Type B pancreatic cell (in vitro differentiated cells): ENCODE results near the gene FUBP3. TPM values are rescaled to one million over a fixed set of nuclear protein-coding genes. Genes with fewer than 3 reads are reported as not detected.

Experiments
- DNase-seq: peaks from one replicate; pipeline ENCODE4 v3.0.0; 2021; ENCODE audit warnings: mixed read lengths; ENCODE audit not compliant: unreplicated experiment; ENCODE audit errors: extremely low spot score
- H3K27ac Mint-ChIP-seq: 2 replicates; pipeline ENCODE4 v1.8.0; 2021; ENCODE audit warnings: mild to moderate bottlenecking, mixed read lengths
- H3K27me3 Mint-ChIP-seq: 2 replicates; pipeline ENCODE4 v1.8.0; 2021; ENCODE audit warnings: mixed read lengths
- H3K36me3 Mint-ChIP-seq: 2 replicates; pipeline ENCODE4 v1.8.0; 2021; ENCODE audit warnings: mixed read lengths
- H3K4me1 Mint-ChIP-seq: one replicate; pipeline ENCODE4 v1.8.0; 2021; ENCODE audit warnings: mixed read lengths; ENCODE audit not compliant: unreplicated experiment
- H3K4me3 Mint-ChIP-seq: 2 replicates; pipeline ENCODE4 v1.8.0; 2021; ENCODE audit warnings: mild to moderate bottlenecking, mixed read lengths
- H3K9me3 Mint-ChIP-seq: 2 replicates; pipeline ENCODE4 v1.8.0; 2021; ENCODE audit warnings: mixed read lengths
- total RNA-seq: library from RNA; stranded (reverse); gene quantifications from 2 replicates; pipeline ENCODE4 v1.2.1, GENCODE V29; 2021; ENCODE audit warnings: low replicate concordance
- TF ChIP-seq, protein P1 (sequence below): fragments of 200-600 bp; sonication (generic); conservative IDR thresholded peaks from 2 replicates; pipeline ENCODE4 v1.5.0; 2021; ENCODE audit warnings: antibody characterized with exemption, mild to moderate bottlenecking

FUBP3 gene
- total RNA-seq, 1 donor from 2014 or later = 59.3 TPM

DNA sequence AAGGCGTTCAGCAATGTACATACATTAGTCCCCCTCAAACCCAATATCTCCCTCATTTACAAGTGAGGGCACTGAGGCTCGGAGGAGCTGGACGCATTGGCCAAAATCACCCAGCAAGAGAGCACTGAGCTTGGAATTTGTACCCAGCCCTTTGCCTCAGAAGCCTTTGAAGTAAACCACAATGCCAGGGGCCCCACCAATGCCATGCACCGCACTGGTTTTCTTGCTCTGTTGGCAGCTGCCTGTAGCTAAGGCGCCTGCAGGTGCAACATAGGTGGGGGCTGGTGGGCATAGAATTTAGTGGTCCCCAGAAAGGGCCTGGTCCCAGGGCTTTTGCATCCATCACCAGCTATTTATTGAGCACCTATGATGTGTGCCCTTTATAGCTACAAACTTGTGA is 37.3 kb upstream of the FUBP3 start:
- Mint-ChIP-seq H3K36me3 (no peaks in the 10 kb centered on the region), H3K27me3 (peaks cover 47% of the 10 kb centered on the region), H3K27ac (no peak overlapping the region), H3K9me3 (no peaks in the 10 kb centered on the region), H3K4me1 (peaks cover 18% of the 10 kb centered on the region), H3K4me3 (no peak overlapping the region)
- TF ChIP-seq, protein P1, sequence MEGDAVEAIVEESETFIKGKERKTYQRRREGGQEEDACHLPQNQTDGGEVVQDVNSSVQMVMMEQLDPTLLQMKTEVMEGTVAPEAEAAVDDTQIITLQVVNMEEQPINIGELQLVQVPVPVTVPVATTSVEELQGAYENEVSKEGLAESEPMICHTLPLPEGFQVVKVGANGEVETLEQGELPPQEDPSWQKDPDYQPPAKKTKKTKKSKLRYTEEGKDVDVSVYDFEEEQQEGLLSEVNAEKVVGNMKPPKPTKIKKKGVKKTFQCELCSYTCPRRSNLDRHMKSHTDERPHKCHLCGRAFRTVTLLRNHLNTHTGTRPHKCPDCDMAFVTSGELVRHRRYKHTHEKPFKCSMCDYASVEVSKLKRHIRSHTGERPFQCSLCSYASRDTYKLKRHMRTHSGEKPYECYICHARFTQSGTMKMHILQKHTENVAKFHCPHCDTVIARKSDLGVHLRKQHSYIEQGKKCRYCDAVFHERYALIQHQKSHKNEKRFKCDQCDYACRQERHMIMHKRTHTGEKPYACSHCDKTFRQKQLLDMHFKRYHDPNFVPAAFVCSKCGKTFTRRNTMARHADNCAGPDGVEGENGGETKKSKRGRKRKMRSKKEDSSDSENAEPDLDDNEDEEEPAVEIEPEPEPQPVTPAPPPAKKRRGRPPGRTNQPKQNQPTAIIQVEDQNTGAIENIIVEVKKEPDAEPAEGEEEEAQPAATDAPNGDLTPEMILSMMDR = no peak
- no peak for DNase-seq

GRCh38 chr9:130542457-130543228 is 36.7 kb upstream of the FUBP3 start:
- Mint-ChIP-seq H3K4me1 (peaks cover 15% of the 10 kb centered on the region), H3K9me3 (no peaks in the 10 kb centered on the region), H3K27me3 (peaks cover 43% of the 10 kb centered on the region), H3K27ac (no peak overlapping the region), H3K4me3 (no peak overlapping the region), H3K36me3 (no peaks in the 10 kb centered on the region)
- no peak for DNase-seq
- TF ChIP-seq, protein P1 = no peak

DNA sequence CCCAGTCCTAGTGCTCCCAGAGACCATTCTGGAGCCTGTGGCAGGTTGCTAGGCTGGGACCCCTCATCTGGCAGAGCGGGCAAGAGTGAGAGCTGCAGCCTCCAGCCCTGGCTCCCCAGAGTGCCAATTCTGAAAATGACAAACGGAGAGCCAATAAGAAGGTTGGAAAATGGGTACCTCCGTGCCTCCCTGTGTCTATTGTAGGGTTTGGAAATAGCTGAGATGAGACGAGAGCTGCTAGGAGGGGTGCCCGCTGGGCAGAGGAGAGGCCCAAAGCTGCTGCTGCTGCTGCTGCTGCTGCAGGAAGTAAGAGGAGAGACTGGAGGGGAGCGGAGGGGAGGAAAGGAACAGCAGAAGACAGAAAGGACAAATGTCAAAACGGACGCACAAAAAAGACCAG is 36.0 kb upstream of the FUBP3 start:
- H3K4me3 Mint-ChIP-seq = no peak overlapping the region
- no peaks in the 10 kb centered on the region for H3K9me3 Mint-ChIP-seq
- H3K27ac Mint-ChIP-seq = no peak overlapping the region
- H3K36me3 Mint-ChIP-seq = no peaks in the 10 kb centered on the region
- peaks cover 36% of the 10 kb centered on the region for H3K27me3 Mint-ChIP-seq
- peaks cover 10% of the 10 kb centered on the region for H3K4me1 Mint-ChIP-seq
- TF ChIP-seq, protein P1 = no peak
- no peak for DNase-seq

DNA sequence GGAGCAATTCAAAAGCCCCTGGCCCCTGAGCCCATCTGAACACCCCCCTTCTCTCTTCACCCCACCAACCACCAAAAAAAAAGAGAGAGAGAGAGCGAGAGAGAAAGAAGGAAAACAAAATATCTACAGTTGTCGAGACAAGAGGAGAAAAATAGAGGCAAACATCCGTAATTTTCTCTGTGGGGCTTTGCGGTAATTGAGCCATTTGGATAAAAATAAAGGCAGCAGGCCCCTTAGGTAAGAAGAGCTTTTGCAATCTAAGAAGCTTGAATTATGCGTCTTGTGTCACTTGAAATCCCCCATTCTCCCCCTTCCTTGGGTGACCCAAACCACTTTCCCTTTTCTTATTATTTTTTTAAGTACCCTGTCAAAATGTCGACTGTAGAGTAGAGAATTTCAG is 35.5 kb upstream of the FUBP3 start:
- no peak overlapping the region for H3K27ac Mint-ChIP-seq
- peaks cover 31% of the 10 kb centered on the region for H3K27me3 Mint-ChIP-seq
- DNase-seq = no peak
- TF ChIP-seq, protein P1 = no peak
- H3K9me3 Mint-ChIP-seq = no peaks in the 10 kb centered on the region
- no peaks in the 10 kb centered on the region for H3K36me3 Mint-ChIP-seq
- H3K4me3 Mint-ChIP-seq = no peak overlapping the region
- H3K4me1 Mint-ChIP-seq = peaks cover 10% of the 10 kb centered on the region

DNA sequence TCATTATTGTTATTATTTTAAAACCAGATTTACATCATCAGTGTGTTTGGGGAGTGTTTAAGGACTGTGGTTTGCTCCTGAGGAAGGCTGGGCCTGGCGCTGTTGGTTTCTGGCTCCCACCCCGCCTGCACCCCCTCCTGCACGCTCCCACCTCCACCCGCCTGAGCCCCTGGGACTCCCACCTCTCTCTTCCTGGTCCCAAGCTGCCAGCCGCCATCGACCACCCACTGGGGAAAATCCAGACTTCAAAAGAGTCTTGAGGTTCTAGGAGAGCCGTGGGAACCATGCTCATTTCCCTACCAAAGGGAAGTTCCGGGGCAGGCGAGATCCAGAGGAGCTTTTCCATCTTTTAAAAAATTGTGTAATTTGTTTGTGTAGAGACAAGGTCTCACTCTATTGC is 35.0 kb upstream of the FUBP3 start:
- H3K27me3 Mint-ChIP-seq = peaks cover 29% of the 10 kb centered on the region
- no peak for DNase-seq
- H3K9me3 Mint-ChIP-seq = no peaks in the 10 kb centered on the region
- H3K4me3 Mint-ChIP-seq = no peak overlapping the region
- H3K4me1 Mint-ChIP-seq = peaks cover 10% of the 10 kb centered on the region
- TF ChIP-seq, protein P1 = no peak
- H3K36me3 Mint-ChIP-seq = no peaks in the 10 kb centered on the region
- H3K27ac Mint-ChIP-seq = no peak overlapping the region
